Measurements from ENCODE around the gene NFATC2.

Gene NFATC2

GRCh38 chr20:51536116-51537069 lies 6.1 kb downstream of the NFATC2 start:
- no peak for DNase-seq

DNA sequence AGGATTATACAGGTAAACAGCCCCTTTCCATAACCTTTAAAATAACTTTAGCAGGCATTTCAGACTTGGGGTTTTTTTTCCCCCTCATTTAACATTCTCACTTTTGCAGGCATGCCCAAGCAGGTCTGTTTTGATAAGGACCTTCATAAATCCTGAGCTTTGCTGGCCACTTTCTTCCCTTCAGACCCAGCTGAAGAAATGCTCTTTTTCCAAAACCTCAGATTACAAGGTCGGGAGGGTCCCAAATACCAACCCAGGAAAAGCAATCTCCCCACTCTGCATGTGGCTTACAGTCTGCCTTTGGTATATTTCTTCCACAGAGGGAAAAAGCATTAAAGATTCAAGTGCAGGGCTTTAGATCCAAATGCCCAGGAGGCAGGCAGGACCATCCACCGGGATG lies 6.8 kb downstream of the NFATC2 start:
- DNase-seq: no peak

DNA sequence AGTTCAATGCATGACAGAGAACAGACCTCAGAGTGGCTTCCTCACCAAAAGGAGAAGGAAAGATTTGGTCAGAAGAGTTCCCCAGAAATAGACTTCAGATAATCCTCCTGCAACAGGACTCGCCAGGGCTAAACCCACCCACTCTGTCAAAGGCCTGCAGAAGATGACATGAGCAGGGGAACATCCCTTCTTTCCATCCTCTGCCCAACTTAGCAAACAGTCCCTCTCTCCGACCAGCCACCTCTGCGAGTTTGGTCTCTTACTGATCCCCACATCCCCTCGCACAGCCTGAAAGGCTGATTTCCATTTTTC lies 7.5 kb downstream of the NFATC2 start:
- DNase-seq: no peak

DNA sequence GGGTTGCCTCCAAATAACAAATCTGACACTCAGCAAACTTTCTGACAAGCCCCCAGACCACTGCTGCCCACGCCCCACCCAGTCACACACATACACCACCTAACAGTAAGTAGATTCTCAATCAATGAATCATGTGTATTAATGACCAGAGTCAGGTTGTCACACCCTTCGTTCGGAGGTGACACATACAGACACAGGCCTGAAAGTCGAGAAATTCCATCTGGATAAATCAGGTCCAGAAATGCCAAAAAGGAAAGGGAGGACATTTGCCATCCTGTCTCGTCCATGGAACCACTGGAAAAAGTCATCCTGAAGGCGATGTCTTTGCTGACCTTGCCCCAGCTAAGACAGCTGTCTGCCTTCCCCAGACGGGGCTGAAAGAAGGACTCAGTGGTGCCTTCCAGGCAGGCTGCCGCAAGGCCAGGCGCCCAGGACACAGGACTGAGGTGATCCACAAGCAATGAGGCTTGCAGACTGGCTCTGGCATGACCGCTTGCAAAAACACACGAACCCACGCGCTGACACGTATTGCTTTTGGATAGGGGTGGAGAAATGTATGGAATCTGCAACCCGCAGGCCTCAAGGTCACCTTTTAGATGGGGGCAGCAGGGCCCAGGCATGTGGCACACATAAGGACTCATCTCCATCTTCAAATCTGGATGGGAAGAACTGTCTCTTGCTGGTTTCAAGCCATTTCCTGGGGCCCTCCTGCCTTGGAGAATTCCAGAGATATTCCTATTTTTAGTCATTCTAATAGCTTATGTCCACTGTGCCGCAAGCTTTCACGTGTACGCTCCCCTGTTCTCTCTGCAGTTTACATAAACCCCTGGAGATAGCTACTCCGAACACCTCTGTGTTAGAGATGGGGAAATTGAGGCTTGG lies 9.0 kb downstream of the NFATC2 start:
- DNase-seq: no peak

DNA sequence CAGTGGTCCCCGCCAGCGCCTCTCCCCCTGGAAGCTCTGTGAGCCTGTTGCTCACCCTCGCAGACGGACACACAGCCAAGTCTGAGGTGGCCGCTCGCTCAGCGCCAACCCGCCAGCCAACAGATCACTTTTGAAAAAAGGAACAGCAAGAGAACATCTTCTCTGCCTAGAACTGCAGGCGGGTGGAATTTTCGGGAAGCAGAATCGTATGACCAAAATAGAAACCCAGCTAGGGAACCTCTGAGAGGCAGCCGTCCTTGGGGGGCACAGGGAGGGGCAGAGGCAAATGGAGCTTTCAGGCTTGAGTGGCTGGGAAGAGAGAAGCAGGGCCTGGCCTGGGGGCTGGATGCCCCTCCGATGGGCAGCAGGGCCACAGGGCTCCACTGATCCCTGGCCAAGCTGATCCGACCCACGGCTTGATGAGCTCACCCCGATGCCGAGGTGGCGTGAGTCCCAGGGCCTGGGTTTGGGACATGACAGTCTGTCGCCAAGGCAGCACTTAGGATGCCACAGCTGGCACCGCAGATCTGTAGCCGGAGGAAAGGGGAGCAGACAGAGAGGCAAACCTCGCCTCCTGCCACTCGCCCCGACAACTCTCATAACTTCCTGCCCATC lies 9.8 kb downstream of the NFATC2 start:
- DNase-seq: no peak

DNA sequence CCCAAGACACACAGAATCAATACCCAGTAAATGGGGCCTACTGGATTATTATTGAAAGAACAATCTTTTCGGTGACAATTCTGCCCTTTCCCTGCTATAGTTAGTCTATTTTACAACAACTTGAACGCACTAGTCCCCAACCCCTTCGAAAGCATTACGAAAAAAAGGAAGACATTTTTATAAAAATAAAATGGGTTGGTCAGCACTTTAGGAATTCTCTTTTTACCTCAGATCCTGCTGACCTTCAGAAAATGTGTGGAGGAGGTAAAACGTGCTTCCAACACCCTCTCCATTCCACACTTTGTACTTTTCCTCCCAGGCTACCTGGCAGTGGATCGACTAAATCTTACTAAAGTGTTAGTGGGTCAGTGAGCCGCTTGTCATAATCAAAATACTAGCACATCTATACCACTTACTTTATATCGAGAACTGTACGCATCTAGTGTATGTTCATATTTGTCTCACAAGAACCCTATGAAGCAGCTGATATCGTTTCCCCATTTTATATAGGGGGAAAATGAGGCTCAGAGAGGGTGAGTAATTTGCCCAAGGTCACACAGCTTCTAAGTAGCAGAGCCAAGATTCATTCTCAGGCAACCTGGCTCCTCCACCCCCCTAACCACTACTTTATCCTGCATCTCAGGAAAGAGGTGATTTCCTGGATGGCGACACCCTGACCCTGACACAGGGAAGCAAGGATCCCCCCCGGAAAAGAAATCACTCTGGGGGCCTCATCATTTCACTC lies 10.6 kb downstream of the NFATC2 start:
- no peak for DNase-seq

GRCh38 chr20:51531141-51531710 lies 11.3 kb downstream of the NFATC2 start:
- DNase-seq: no peak

- no peak for DNase-seq
Observed at GRCh38 chr20:51529758-51530157, 12.8 kb downstream of the NFATC2 start.

- peak; percentile 24 for DNase-seq
Observed at GRCh38 chr20:51529081-51529681, 13.3 kb downstream of the NFATC2 start.

DNA sequence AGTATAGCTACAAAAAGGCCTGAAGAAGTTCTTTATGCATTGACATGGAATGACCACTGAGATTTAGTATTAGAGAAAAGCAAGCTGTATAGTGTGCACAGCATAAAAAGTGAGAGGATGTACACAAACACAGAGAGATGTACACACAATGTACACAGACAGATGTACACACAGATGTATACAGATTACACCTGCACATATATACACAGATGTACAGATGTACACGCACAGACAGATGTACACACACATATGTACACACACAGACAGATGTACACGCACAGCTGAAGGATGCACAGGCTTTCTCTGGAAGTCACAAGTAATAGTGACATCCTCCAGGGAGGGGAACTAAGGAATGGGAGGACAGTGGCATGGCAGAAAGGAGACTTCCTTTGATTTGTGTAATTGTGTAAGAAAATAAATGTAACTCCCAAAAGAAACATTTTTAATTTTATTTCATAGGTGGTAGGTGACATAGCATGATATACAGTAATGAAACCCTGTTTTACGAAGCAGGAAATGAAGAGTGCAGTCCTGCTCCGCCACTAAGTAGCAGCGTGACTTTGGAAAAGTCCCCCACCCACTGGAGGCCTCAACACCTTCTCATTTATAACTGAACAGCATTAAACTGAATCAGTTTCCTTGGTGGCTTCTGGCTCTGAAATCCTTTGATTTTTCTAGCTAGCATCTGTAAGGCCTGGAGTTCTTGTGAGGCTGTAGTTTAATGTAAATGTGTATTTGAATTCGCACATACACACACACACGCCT lies 14.1 kb downstream of the NFATC2 start:
- no peak for DNase-seq

GRCh38 chr20:51526754-51527153 lies 15.8 kb downstream of the NFATC2 start:
- DNase-seq: no peak

DNA sequence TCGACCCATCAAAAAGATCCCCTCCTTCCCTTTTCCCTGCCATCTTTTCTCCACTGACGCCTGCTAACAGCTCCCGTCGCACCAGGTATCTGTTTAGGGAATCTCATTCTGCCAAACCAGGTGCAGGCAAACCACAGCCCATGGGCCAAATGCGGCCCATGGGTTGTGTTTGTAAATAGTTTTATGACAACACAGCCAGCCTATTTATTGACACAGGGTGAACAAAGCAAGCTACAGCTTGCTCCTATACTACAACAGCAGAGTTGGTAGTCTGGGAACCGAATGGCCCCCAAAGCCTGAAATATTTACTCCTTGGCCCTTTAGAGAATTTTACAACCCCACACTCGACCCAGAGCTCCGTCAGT lies 16.4 kb downstream of the NFATC2 start:
- no peak for DNase-seq

GRCh38 chr20:51525241-51526105 lies 17.0 kb downstream of the NFATC2 start:
- DNase-seq: no peak

- no peak for DNase-seq
Observed at GRCh38 chr20:51523276-51524013, 19.1 kb downstream of the NFATC2 start.

GRCh38 chr20:51522207-51522606 lies 20.3 kb downstream of the NFATC2 start:
- DNase-seq: no peak

DNA sequence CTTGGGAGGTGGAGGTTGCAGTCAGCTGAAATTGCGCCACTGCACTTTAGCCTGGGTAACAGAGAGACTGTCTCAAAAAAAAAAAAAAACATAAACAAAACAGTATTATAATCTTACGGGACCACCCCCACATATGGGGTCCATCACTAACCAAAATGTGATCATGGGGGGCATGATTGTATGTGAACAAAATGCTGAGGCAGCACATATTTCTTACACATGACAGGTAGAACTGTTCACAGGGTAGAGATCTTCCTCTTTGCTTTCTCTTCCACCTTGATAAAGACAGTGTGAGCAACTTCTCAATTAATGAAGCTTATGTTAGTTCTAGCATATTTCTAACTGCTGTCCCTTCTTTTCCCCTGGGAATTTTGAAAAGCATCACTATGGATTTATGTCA lies 24.7 kb downstream of the NFATC2 start:
- DNase-seq: no peak

DNA sequence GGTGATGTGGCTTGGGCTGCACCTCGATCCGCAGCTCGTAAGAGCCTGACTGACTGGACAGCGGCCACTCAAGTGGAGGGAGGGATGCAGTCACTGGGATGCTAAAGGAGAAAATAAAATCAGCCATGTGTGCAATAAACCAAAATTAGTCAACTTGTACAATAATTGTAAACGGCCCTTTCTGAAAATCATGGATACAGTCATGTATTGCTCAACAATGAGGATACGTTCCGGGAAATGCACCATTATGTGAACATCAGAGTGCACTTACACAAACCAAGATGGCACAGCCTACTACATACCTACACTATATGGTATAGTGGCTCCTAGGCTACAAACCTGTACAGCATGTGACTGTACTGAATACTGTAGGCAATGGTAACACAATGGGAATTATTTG lies 25.7 kb downstream of the NFATC2 start:
- no peak for DNase-seq

GRCh38 chr20:51514836-51515235 lies 27.7 kb downstream of the NFATC2 start:
- DNase-seq: no peak

DNA sequence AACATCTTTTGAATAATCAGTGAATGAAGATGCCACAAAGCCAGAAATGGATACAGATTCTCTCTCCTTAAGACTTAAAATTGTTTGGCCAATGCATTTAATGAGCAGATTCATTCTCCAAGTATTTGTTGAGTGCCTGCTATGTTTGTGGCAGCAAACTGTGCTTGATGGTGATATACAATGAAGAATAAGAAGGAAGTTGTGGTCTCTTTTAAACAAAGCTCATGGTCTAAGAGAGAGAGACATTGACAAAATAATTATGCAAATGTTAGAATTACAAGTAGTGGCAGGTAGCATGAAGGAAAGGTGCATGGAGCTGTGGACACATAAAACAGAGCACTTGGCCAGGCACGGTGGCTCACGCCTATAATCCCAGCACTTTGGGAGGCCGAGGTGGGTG lies 28.3 kb downstream of the NFATC2 start:
- DNase-seq: no peak

GRCh38 chr20:51513545-51513944 lies 29.0 kb downstream of the NFATC2 start:
- DNase-seq: no peak
